Dendritic cell treated with granulocyte-macrophage colony-stimulating factor and Interleukin-4, amounts not matched to agents 40 ng/mL and 50 ng/mL, for 4 days (primary cell): ENCODE results near the gene HHATL.

Source experiments
- H3K27ac Mint-ChIP-seq: one replicate; pipeline ENCODE4 v1.8.0; 2022; ENCODE audit warnings: mild to moderate bottlenecking, mixed read lengths
- H3K27me3 Mint-ChIP-seq: one replicate; pipeline ENCODE4 v1.8.0; 2022; ENCODE audit warnings: mild to moderate bottlenecking, mixed read lengths
- H3K36me3 Mint-ChIP-seq: one replicate; pipeline ENCODE4 v1.8.0; 2022; ENCODE audit warnings: low read depth, mixed read lengths
- H3K4me1 Mint-ChIP-seq: one replicate; pipeline ENCODE4 v1.8.0; 2022; ENCODE audit warnings: low read depth, mixed read lengths
- H3K4me3 Mint-ChIP-seq: one replicate; pipeline ENCODE4 v1.8.0; 2022; ENCODE audit warnings: mild to moderate bottlenecking, moderate library complexity, mixed read lengths
- H3K9me3 Mint-ChIP-seq: one replicate; pipeline ENCODE4 v1.8.0; 2022; ENCODE audit warnings: mixed read lengths
- intact Hi-C: fragments of 100-400 bp; cut with micrococcal nuclease; formaldehyde crosslinking; loops from one replicate; pipeline ENCODE4 v1.15.0; 2022

The HHATL gene

DNA sequence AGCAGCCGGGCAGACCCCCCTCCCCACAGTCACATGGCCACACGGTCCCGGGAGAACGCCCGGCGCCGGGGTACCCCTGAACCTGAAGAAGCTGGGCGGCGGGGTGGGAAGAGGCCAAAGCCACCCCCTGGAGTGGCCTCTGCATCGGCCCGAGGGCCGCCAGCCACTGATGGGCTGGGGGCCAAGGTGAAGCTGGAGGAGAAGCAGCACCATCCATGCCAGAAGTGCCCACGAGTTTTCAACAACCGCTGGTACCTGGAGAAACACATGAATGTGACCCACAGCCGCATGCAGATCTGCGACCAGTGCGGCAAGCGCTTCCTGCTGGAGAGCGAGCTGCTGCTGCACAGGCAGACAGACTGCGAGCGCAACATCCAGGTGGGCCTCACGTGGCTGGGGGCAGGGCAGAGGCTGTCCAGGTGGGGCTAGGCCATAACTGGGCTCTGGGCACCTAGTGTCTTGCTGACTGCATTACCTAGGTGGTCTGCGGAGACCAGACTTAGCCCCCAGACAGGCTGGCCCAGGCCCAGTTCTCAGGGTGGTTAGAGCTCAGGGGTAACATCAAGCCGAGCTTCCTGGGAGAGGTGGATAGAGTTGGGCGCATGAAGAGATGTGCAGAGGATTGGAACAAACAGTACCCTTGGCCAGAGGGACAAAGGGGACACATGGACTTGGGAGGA lies 43.0 kb downstream of the HHATL start:
- H3K27me3 Mint-ChIP-seq = no peaks in the 10 kb centered on the region
- peaks cover 69% of the 10 kb centered on the region for H3K36me3 Mint-ChIP-seq
- H3K27ac Mint-ChIP-seq = peak overlapping the region; percentile 44
- no peak overlapping the region for H3K4me3 Mint-ChIP-seq
- intact Hi-C loops = no loop called here
- H3K9me3 Mint-ChIP-seq = no peaks in the 10 kb centered on the region
- H3K4me1 Mint-ChIP-seq = peaks cover 45% of the 10 kb centered on the region

DNA sequence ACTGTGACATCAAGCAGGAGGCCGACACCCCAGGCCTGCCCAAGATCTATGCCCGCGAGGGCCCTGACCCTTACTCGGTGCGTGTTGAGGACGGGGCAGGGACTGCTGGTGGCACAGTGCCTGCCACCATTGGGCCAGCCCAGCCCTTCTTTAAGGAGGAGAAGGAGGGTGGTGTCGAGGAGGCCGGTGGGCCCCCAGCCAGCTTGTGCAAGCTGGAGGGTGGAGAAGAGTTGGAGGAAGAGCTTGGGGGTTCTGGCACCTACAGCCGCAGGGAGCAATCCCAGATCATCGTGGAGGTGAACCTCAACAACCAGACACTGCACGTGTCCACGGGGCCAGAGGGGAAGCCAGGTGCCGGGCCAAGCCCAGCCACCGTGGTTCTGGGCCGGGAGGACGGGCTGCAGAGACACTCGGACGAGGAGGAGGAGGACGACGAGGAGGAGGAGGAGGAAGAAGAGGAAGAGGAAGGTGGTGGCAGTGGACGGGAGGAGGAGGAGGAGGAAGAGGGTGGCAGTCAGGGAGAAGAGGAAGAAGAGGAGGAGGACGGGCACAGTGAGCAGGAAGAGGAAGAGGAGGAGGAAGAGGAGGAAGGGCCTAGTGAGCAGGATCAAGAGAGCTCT lies 43.7 kb downstream of the HHATL start:
- intact Hi-C loops = no loop called here
- peaks cover 64% of the 10 kb centered on the region for H3K36me3 Mint-ChIP-seq
- no peak overlapping the region for H3K4me3 Mint-ChIP-seq
- H3K9me3 Mint-ChIP-seq = no peaks in the 10 kb centered on the region
- peak overlapping the region; percentile 44 for H3K27ac Mint-ChIP-seq
- H3K4me1 Mint-ChIP-seq = peaks cover 45% of the 10 kb centered on the region
- no peaks in the 10 kb centered on the region for H3K27me3 Mint-ChIP-seq

DNA sequence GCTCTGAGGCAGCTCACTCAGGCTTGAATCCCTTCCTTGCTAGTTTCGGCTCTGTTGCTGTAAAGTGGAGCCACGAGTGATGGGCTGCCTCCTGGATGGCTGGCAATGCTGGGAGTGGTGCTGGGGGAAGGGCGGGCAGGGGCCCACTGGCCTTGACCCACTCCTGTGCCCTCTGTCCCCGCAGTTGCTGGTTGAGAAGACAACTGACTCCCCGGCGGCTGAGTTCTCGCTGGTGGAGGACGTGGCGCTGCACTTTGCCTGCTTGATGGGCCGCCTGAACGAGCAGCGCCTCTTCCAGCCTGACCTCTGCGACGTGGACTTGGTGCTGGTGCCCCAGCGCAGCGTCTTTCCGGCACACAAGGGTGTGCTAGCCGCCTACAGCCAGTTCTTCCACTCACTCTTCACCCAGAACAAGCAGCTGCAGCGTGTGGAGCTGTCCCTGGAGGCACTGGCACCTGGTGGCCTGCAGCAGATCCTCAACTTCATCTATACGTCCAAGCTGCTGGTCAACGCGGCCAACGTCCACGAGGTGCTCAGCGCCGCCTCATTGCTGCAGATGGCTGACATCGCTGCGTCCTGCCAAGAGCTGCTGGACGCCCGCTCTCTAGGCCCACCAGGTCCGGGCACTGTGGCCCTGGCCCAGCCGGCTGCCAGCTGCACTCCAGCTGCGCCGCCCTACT lies 44.4 kb downstream of the HHATL start:
- Mint-ChIP-seq H3K36me3 (peaks cover 63% of the 10 kb centered on the region), H3K27ac (peak overlapping the region; percentile 44), H3K27me3 (no peaks in the 10 kb centered on the region), H3K4me3 (no peak overlapping the region), H3K9me3 (no peaks in the 10 kb centered on the region), H3K4me1 (peaks cover 51% of the 10 kb centered on the region)
- intact Hi-C loops = no loop called here

DNA sequence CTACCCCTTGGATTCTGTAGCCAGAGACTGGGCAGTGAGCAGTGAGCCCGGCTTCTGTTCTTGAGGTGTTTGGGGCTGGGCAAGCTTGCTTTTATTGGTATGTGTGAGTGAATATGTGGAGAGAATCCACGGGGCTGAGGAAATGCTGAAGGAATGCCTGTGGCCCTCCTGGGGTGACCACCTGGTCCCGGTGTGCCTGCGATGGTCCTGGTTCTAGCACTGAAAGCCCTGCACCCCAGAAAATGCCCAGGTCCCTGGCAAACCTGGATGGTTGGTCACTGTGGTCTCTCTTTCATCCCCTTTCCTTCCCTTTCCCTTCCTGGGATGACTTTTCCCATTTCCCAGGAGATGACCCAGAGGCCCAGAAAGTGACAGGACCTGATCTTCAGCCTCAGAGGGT lies 44.9 kb downstream of the HHATL start:
- intact Hi-C loops = no loop called here
- no peaks in the 10 kb centered on the region for H3K9me3 Mint-ChIP-seq
- peaks cover 58% of the 10 kb centered on the region for H3K36me3 Mint-ChIP-seq
- no peaks in the 10 kb centered on the region for H3K27me3 Mint-ChIP-seq
- H3K4me3 Mint-ChIP-seq = no peak overlapping the region
- peak overlapping the region; percentile 44 for H3K27ac Mint-ChIP-seq
- H3K4me1 Mint-ChIP-seq = peaks cover 56% of the 10 kb centered on the region

DNA sequence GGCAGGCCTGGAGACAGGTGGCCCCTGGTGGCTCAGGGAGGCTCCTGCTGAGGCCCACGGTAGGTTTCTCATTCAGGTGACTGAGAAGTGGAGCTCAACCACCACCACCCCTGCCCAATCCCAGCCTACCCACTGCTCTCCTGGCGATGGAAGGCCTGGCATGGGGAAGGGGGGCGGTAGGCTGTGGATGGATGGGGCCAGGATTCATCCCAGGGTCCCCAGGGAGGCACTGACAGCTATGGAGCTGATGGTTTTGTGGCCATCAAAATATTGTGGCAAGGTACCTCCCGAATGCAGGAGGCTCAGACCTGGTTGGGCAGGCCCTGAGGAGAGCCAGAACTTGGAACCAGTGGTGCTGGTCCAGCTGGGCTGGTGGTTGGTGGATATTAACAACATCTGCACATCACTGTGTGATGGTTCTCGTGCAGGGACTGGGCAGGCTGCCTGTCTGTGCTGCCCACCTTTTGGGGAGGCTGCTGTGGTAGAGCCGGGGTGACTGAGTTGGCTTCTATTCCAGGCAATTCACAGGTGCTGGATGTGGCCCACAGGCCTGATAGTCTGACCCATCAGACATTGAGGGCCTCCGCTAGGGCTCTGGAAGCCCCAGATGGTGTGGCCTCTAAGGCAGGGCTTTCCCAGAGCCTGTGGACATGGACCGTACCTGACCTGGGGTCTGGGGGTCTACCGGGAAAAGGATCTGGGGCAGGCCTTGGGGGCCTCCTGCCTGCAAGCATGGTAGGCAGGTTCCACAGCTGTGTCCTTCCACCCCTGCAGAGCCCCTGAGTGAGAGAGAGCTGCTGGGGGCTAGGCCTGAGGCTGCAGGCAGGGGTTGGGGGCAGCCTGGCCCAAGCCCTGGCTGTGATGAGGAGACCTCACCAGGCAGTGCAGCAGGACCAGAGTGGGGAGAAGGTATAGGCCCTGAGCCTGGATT lies 45.7 kb downstream of the HHATL start:
- Mint-ChIP-seq H3K9me3 (no peaks in the 10 kb centered on the region), H3K4me3 (no peak overlapping the region), H3K27ac (no peak overlapping the region), H3K4me1 (peaks cover 64% of the 10 kb centered on the region), H3K36me3 (peaks cover 59% of the 10 kb centered on the region), H3K27me3 (no peaks in the 10 kb centered on the region)
- intact Hi-C loops = no loop called here

DNA sequence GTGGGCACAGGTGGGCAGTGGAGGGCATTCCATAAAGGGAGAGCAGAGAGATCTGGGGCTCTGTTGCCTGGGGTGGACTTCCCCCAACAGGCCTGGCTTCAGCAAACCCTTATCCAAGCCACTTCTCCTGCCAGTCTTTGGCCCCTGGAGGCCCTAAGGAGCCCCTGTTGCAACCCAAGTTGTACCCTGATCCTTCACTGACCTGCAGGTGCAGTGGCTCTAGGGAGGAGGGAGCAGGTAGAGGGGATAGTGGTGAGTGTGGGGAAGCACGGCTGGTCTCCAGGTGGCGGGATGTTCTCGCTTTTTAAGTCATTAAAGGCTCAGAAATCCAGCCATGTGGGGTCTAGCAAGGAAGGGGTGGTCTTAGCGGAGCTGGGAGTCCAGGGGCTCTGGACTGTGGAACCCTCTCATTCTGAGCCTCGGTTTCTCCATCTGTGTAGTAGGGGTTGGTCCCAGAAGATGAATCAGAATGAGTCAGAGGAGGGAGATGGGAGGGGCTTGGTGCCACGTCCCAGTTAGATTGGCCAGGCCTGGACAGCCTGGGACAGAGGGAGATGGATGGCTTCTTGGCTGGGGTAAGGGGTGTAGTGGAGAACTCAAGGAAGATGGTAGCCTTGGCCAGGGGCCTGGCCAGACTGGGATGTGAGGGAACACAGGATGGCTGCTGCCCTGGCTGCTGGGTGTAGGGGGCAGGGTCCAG lies 46.5 kb downstream of the HHATL start:
- Mint-ChIP-seq H3K27ac (no peak overlapping the region), H3K4me3 (no peak overlapping the region), H3K4me1 (peaks cover 72% of the 10 kb centered on the region), H3K36me3 (peaks cover 61% of the 10 kb centered on the region), H3K27me3 (no peaks in the 10 kb centered on the region), H3K9me3 (no peaks in the 10 kb centered on the region)
- intact Hi-C loops = loop anchor here (2.0 kb wide), 1 partner anchor 55 kb away; the partner anchor contains the start of gene NKTR

DNA sequence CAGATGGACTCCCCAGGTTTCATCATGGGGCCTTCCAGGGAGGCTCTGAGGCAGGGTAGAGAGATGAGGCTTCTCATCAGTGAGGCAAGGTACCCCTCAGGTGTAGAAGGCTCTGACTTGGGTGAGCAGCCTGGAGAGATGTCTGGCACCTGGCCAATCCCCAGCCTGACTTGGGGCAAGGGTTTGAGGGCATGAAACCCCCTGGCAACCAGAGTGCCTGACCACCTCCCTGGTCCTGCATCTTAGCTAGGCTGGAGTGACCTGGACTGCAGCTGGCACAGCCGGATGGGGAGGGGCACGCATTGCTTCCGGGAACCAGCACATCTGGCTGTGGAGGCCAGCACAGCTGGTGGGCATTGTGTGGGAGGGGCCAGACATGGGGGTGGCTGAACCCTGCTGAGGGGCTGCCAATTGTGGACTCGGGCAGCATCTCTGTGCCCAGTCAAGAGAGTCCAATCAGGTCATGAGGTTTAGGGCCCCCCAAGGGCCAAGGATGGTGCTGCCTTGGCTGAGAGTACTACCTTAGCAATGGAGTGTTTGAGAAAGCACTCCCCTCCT lies 47.2 kb downstream of the HHATL start:
- peak overlapping the region; percentile 34 for H3K27ac Mint-ChIP-seq
- intact Hi-C loops = loop anchor here (2.0 kb wide), 1 partner anchor 55 kb away; the partner anchor contains the start of gene NKTR
- peaks cover 61% of the 10 kb centered on the region for H3K36me3 Mint-ChIP-seq
- peaks cover 78% of the 10 kb centered on the region for H3K4me1 Mint-ChIP-seq
- no peaks in the 10 kb centered on the region for H3K27me3 Mint-ChIP-seq
- H3K4me3 Mint-ChIP-seq = peak overlapping the region; percentile 63
- H3K9me3 Mint-ChIP-seq = no peaks in the 10 kb centered on the region

DNA sequence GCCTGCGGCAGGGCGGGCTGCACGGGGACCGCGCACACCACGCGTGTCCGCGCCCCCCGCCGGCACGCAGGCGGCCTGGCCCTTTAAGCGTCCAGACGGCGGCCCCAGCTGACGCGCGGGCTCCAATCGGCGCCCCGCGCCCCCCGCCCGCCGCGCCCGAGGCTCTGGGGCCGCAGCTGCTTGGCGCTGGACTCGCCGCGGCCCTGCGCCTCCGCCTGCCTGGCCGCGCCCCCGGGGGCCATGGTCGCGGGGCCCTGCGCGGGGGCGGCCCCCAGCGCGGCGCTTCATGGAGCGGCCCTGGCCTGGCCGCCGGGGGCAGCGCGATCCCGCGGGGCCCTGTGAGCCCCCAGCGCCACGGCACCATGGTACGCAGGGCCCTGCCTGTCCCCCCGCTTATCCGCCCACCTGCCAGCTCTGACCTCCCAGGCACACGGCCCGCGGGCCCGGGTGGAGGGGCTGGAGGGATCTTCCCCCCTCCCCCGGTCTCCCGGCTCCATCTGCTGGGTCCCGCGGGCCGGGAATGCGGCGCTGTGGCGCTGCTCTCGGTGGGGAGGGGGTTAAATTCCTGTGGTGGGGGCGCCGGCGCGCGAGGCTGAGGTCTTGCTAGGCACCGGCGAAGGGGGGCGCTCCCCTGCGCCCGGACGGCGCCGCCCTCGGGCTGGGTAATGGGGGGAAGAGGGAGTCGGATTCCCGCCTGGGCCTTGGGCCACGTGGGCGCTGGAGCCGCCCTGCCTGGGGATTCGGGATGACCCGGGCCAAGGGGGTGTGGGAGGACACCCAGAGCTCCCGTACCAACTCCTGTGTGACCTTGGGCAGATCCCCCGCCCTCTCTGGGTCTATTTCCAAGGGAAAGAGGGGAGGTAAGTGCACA lies 48.0 kb downstream of the HHATL start:
- H3K4me1 Mint-ChIP-seq = peaks cover 86% of the 10 kb centered on the region
- peaks cover 61% of the 10 kb centered on the region for H3K36me3 Mint-ChIP-seq
- H3K27me3 Mint-ChIP-seq = no peaks in the 10 kb centered on the region
- H3K9me3 Mint-ChIP-seq = no peaks in the 10 kb centered on the region
- peak overlapping the region; percentile 90 for H3K27ac Mint-ChIP-seq
- H3K4me3 Mint-ChIP-seq = peak overlapping the region; percentile 89
- intact Hi-C loops = loop anchor here (2.0 to 5.0 kb wide), 3 partner anchors 54 to 93 kb away; partner anchors contain the start of genes NKTR and SEC22C

DNA sequence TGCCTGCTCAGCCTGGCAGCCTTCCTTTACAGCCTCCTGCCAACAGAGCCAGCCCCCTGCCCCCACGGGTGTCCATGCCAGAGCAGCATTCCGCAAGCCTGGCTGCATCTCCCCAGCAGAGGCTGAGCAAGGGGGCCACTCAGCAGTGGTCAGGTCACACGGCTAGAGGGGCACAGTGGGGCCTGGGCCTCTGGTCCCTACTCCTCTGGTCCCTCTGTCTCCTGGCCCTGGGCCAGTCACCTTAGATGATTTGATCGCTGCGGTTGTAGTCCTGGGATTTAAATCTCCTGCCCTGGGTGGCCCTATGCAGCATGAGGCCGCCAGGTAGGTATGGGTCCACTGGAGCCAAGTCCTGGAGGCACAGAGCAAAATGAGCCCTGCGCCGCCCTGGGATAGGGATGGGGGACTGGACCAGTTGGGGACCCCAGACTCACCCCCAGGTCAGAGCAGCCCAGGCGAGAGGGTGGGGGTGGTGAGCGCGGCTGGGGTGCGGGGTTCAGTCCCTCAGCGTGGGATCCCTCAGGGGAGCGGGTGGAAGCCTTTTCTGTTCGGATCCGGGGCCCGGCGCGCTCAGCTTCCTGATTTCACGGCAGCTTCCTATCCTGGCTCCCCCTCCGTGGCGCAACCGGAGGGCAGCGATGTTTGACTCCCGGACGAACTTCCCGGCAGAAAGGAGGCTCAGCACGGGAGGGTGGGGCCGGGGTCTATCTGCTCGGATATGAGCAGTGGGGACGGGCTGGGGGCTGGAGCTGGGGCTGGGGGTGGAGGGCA lies 48.9 kb downstream of the HHATL start, which contains the start of gene ZBTB47:
Gene ZBTB47 (plus strand): TSS at position 138 of the 771 bp plus-strand sequence. CDS start 4,659 bp downstream, outside the sequence.
- Mint-ChIP-seq H3K4me3 (peak within 1 kb of the TSS; percentile 89), H3K4me1 (peaks cover 86% of the 10 kb centered on the region), H3K27ac (peak within 1 kb of the TSS; percentile 90), H3K27me3 (no peaks in the 10 kb centered on the region), H3K36me3 (peaks cover 61% of the 10 kb centered on the region), H3K9me3 (no peaks in the 10 kb centered on the region)
- intact Hi-C loops = loop anchor here (2.0 to 5.0 kb wide), 3 partner anchors 53 to 94 kb away; partner anchors contain the start of genes NKTR and SEC22C

DNA sequence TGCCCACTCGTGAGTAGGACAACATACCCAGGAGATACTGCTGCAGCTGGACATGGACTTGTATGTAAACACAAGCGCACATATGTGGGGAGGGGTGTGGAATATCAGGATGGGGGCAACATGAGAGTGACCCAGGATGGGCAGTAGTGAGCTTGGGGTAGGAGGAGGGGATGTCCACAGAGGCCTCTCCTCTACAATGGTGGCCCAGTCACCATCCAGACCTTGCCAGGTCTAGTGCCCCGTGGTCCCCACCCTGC lies 49.4 kb downstream of the HHATL start:
- Mint-ChIP-seq H3K4me1 (peaks cover 80% of the 10 kb centered on the region), H3K4me3 (peak overlapping the region; percentile 89), H3K27me3 (no peaks in the 10 kb centered on the region), H3K9me3 (no peaks in the 10 kb centered on the region), H3K36me3 (peaks cover 58% of the 10 kb centered on the region), H3K27ac (peak overlapping the region; percentile 90)
- intact Hi-C loops = loop anchor here (5.0 kb wide), 2 partner anchors 71 to 94 kb away; partner anchors contain the start of gene SEC22C

DNA sequence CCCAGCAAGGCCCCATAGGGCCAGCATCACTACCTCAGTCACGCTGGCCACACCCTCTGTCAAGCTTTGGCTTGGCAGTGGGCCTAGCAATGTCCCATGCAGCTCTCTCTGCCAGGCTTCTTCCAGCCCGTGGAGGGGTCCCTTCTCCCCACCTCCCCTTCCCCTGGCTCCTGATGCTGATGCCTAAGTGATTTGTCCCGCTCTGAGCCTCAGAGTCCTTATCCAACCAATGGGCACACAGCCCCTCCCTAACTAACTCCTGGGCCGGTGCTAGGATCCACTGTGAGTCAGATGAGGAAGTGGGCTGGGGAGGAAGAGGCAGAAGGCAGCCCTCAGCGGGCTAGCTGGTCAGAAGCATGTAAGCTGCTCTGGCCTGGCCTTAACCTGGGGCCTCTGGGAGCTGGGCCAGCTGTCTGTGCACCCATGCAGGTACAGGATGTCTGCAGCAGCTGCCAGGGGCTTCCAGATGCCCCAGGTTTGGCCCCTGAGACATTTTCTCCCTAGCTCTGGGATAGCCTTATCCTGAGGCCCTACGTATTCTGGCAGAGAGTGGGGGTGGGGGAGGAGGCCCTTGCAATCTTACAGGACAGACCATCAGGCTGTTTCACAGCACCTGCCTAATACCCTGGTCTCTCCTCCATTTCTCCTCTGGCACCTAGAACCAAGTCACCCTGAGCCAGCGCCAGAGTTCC lies 49.8 kb downstream of the HHATL start:
- peak overlapping the region; percentile 90 for H3K27ac Mint-ChIP-seq
- no peaks in the 10 kb centered on the region for H3K9me3 Mint-ChIP-seq
- no peaks in the 10 kb centered on the region for H3K27me3 Mint-ChIP-seq
- H3K36me3 Mint-ChIP-seq = peaks cover 58% of the 10 kb centered on the region
- peak overlapping the region; percentile 89 for H3K4me3 Mint-ChIP-seq
- intact Hi-C loops = loop anchor here (5.0 kb wide), 2 partner anchors 70 to 95 kb away; partner anchors contain the start of gene SEC22C
- H3K4me1 Mint-ChIP-seq = peaks cover 81% of the 10 kb centered on the region
